ENCODE data around the gene ZNF512B.

DNA sequence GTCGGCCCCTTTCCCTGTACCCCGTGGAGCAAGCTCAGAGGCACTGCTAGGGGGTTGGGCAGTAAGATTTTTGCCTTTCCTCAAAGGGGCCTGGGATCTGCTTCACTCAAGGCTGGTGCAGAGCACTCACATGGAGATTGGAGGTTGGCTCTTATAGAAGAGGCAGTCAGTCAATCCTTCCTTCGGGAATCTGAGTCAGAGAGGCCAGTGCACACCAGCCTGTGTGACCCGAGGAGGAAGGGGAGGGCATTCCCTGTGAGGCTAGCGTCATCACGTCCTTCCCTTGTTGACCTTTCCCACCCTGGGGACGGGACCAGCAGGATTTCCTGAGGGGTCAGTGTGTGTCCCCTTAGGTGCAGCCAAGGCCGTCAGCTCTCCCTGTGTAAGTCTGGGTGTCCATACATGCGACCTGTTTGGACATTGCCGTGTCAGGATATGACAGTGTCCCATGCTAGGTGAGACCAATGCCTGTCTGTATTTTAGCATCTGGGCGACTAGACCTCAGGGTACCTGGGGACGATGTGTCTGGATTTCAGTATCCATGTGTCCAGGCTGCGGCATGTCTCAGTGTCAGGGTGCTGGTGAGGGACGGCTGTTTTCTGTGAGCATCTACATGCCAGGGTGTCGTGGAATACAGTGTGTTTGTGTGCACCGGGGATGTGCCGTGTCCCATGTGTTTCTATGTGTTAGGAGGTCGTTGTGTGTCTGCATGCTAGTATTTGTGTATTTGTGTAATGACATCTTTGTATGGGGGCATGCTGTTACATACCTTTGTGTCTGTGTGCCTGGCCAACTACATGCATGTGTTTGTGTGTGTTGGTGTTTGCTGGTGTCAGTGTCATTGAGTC, 2.8 kb upstream of the ZNF512B start:
- no peak for TF ChIP-seq EZH2 (optimal IDR thresholded peaks at IDR 0.05; ENCODE audit: low read depth, low read length)
- TF ChIP-seq, protein P1, sequence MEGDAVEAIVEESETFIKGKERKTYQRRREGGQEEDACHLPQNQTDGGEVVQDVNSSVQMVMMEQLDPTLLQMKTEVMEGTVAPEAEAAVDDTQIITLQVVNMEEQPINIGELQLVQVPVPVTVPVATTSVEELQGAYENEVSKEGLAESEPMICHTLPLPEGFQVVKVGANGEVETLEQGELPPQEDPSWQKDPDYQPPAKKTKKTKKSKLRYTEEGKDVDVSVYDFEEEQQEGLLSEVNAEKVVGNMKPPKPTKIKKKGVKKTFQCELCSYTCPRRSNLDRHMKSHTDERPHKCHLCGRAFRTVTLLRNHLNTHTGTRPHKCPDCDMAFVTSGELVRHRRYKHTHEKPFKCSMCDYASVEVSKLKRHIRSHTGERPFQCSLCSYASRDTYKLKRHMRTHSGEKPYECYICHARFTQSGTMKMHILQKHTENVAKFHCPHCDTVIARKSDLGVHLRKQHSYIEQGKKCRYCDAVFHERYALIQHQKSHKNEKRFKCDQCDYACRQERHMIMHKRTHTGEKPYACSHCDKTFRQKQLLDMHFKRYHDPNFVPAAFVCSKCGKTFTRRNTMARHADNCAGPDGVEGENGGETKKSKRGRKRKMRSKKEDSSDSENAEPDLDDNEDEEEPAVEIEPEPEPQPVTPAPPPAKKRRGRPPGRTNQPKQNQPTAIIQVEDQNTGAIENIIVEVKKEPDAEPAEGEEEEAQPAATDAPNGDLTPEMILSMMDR (IDR thresholded peaks at IDR 0.05; ENCODE audit: low read length) = no peak

Data from MM.1S (cell line).